ENCODE results near the gene SBK3. TPM values are rescaled to one million over a fixed set of nuclear protein-coding genes. Genes with fewer than 3 reads are reported as not detected.
"Not testable (repeated sequence)": the region's sequence is repeated elsewhere in the genome, so short reads cannot be mapped to it uniquely, and the experiment has no call there.

The SBK3 gene
- total and polyA plus RNA-seq, 4 donors = 0.81 to 1.2 TPM; not detected in 2

DNA sequence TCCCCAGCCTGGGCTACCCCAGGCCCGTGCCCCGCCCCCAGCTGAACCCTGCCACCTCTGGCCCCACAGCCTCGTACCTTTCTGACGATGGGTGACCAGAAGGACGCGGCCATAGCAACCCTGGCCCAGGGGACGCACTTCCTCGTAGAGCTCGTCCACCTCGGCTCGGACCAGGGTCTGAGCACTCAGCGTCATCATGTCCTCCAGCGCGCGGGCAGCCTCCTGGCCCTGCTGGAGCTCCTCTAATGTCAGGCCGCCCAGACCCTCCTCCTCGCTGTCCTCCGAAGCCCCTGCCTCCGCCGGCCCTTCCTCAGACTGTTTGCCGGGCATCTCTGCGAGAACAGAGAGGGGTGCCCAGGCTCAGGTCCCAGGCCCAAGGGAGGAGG, 9.4 kb downstream of the SBK3 start:
- Histone ChIP-seq H3K27ac (ENCODE audit: low read depth in 1 of 2, low read length in 1 of 2) (no peak overlapping the region), H3K9ac (ENCODE audit: insufficient read depth in 1 of 2, low read length in 2 of 2) (no peak overlapping the region), H3K9me3 (ENCODE audit: control insufficient read depth in 4 of 4, insufficient read depth in 3 of 4, low read length in 3 of 4) (no peaks in the 10 kb centered on the region), H3K4me3 (no peak overlapping the region), H3K27me3 (ENCODE audit: control insufficient read depth in 3 of 3, insufficient read depth in 3 of 3, low read length in 2 of 3) (no peaks in the 10 kb centered on the region), H3K36me3 (ENCODE audit: control insufficient read depth in 4 of 4, insufficient read depth in 4 of 4, low read length in 4 of 4) (no peaks in the 10 kb centered on the region), H3K4me1 (ENCODE audit: control insufficient read depth in 5 of 5, insufficient read depth in 5 of 5, low read length in 5 of 5) (no peaks in the 10 kb centered on the region)
- TF ChIP-seq, protein P1, sequence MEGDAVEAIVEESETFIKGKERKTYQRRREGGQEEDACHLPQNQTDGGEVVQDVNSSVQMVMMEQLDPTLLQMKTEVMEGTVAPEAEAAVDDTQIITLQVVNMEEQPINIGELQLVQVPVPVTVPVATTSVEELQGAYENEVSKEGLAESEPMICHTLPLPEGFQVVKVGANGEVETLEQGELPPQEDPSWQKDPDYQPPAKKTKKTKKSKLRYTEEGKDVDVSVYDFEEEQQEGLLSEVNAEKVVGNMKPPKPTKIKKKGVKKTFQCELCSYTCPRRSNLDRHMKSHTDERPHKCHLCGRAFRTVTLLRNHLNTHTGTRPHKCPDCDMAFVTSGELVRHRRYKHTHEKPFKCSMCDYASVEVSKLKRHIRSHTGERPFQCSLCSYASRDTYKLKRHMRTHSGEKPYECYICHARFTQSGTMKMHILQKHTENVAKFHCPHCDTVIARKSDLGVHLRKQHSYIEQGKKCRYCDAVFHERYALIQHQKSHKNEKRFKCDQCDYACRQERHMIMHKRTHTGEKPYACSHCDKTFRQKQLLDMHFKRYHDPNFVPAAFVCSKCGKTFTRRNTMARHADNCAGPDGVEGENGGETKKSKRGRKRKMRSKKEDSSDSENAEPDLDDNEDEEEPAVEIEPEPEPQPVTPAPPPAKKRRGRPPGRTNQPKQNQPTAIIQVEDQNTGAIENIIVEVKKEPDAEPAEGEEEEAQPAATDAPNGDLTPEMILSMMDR (IDR thresholded peaks at IDR 0.05; ENCODE audit: control extremely low read depth, extremely low read depth) = no peak
- ATAC-seq (ENCODE audit: insufficient read depth, low FRiP score) (no peak), DNase-seq (no peak)
- 84 to 96% methylated on average over 22 of the region's 22 CpGs for WGBS, 2 donors

DNA sequence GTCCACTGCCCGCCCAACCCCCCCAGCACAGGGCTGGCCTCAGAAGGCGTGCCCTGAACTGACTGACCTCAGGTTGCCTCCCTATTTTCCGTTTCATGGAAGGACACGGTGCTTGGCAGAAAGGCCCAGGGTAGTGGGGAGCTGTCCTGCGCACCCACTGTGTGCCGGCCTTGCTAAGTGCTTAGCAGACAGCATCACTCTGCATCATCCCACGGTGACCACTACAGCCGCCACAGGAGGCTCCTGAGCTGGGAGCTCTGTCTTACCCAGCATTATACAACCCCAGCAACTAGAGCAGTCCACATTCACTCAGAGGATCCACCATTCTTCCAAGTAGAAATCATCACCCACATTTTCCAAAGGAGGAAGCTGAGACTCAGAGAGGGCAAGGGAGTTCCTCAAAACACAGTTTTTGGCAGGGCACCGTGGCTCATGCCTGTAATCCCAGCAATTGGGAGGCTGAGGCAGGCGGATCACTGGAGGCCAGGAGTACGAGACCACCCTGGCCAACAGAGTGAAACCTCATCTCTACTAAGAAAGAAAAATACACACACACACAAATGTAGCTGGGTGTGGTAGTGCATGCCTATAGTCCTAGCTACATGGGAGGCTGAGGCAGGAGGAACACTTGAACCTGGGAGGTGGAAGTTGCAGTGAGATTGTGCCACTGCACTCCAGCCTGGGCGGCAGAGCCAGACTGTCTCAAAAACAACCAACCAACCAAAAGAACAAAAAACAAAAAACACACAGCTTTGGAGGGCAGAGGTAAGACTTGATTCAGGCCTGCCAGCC, 10.0 kb downstream of the SBK3 start:
- no peak for ATAC-seq (ENCODE audit: insufficient read depth, low FRiP score)

DNA sequence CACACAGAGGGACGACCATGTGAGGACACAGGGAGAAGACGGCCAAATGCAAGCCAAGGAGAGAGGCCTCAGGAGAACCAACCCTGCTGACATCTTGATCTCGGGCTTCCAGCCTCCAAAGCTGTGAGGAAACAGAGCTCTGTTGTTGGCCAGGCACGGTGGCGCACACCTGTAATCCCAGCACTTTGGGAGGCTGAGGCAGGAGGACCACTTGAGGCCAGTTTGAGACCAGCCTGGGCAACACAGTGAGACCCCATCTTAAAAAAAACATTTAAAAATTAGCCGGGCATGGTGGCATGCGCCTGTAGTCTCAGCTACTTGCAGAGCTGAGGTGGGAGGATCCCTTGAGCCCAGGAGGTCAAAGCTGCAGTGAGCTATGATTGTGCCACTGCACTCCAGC, 11.1 kb downstream of the SBK3 start:
- H3K27me3 ChIP-seq (ENCODE audit: control insufficient read depth in 3 of 3, insufficient read depth in 3 of 3, low read length in 2 of 3); H3K36me3 ChIP-seq (ENCODE audit: control insufficient read depth in 4 of 4, insufficient read depth in 4 of 4, low read length in 4 of 4); H3K9me3 ChIP-seq (ENCODE audit: control insufficient read depth in 4 of 4, insufficient read depth in 3 of 4, low read length in 3 of 4); H3K4me3 ChIP-seq; H3K27ac ChIP-seq (ENCODE audit: low read depth in 1 of 2, low read length in 1 of 2); H3K4me1 ChIP-seq (ENCODE audit: control insufficient read depth in 5 of 5, insufficient read depth in 5 of 5, low read length in 5 of 5); H3K9ac ChIP-seq (ENCODE audit: insufficient read depth in 1 of 2, low read length in 2 of 2); ATAC-seq (ENCODE audit: insufficient read depth, low FRiP score); DNase-seq: not testable (repeated sequence)
- WGBS, 2 donors = 90 to 97% methylated on average over 7 of the region's 7 CpGs

More for the DNA sequence above, 10.0 kb downstream of the SBK3 start:
- H3K4me3 ChIP-seq = no peak overlapping the region
- H3K27me3 ChIP-seq (ENCODE audit: control insufficient read depth in 3 of 3, insufficient read depth in 3 of 3, low read length in 2 of 3) = no peaks in the 10 kb centered on the region
- H3K4me1 ChIP-seq (ENCODE audit: control insufficient read depth in 5 of 5, insufficient read depth in 5 of 5, low read length in 5 of 5) = no peaks in the 10 kb centered on the region
- no peaks in the 10 kb centered on the region for H3K9me3 ChIP-seq (ENCODE audit: control insufficient read depth in 4 of 4, insufficient read depth in 3 of 4, low read length in 3 of 4)
- TF ChIP-seq, protein P1 (IDR thresholded peaks at IDR 0.05; ENCODE audit: control extremely low read depth, extremely low read depth) = no peak
- WGBS, 2 donors = 84 to 87% methylated on average over 12 of the region's 12 CpGs
- no peak overlapping the region for H3K27ac ChIP-seq (ENCODE audit: low read depth in 1 of 2, low read length in 1 of 2)
- no peak overlapping the region for H3K9ac ChIP-seq (ENCODE audit: insufficient read depth in 1 of 2, low read length in 2 of 2)
- H3K36me3 ChIP-seq (ENCODE audit: control insufficient read depth in 4 of 4, insufficient read depth in 4 of 4, low read length in 4 of 4) = no peaks in the 10 kb centered on the region
- no peak for DNase-seq

DNA sequence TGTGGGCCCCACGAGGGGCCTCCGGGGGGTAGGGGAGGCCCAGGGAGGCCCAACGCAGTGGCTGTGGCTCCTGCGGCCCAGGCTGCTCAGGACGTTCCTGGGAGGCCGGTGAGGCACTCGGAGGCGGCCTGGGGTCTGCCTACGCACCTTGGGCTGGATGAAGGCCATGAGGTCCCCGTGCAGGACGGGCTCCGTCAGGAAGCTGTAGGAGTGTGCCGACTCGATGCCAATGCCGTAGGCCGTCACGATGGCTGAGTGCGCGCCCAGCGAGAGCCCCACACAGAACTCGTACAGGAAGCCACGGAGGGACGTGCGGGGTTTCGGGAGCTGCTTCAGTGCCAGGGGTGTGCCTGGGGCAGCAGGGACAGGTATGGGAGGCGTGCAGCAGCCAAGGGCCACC, 14.3 kb downstream of the SBK3 start:
- H3K9ac ChIP-seq (ENCODE audit: insufficient read depth in 1 of 2, low read length in 2 of 2) = no peak overlapping the region
- TF ChIP-seq, protein P1 (IDR thresholded peaks at IDR 0.05; ENCODE audit: control extremely low read depth, extremely low read depth) = no peak
- no peak overlapping the region for H3K27ac ChIP-seq (ENCODE audit: low read depth in 1 of 2, low read length in 1 of 2)
- peaks cover 0 to 2% (median 0%) of the 10 kb centered on the region in 4 donors for H3K9me3 ChIP-seq (ENCODE audit: control insufficient read depth in 4 of 4, insufficient read depth in 3 of 4, low read length in 3 of 4)
- DNase-seq (no peak), ATAC-seq (ENCODE audit: insufficient read depth, low FRiP score) (no peak)
- H3K36me3 ChIP-seq (ENCODE audit: control insufficient read depth in 4 of 4, insufficient read depth in 4 of 4, low read length in 4 of 4) = no peaks in the 10 kb centered on the region
- peaks cover 0 to 12% (median 11%) of the 10 kb centered on the region in 5 donors for H3K4me1 ChIP-seq (ENCODE audit: control insufficient read depth in 5 of 5, insufficient read depth in 5 of 5, low read length in 5 of 5)
- WGBS, 2 donors = 92 to 93% methylated on average over 26 of the region's 26 CpGs
- H3K27me3 ChIP-seq (ENCODE audit: control insufficient read depth in 3 of 3, insufficient read depth in 3 of 3, low read length in 2 of 3) = peaks cover 5 to 8% (median 7%) of the 10 kb centered on the region in 3 donors
- H3K4me3 ChIP-seq = no peak overlapping the region
